ENCODE results near the gene EPHA1.

- TF ChIP-seq, protein P1, sequence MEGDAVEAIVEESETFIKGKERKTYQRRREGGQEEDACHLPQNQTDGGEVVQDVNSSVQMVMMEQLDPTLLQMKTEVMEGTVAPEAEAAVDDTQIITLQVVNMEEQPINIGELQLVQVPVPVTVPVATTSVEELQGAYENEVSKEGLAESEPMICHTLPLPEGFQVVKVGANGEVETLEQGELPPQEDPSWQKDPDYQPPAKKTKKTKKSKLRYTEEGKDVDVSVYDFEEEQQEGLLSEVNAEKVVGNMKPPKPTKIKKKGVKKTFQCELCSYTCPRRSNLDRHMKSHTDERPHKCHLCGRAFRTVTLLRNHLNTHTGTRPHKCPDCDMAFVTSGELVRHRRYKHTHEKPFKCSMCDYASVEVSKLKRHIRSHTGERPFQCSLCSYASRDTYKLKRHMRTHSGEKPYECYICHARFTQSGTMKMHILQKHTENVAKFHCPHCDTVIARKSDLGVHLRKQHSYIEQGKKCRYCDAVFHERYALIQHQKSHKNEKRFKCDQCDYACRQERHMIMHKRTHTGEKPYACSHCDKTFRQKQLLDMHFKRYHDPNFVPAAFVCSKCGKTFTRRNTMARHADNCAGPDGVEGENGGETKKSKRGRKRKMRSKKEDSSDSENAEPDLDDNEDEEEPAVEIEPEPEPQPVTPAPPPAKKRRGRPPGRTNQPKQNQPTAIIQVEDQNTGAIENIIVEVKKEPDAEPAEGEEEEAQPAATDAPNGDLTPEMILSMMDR (conservative IDR thresholded peaks at IDR 0.05; ENCODE audit: low read length) = no peak
- TF ChIP-seq EZH2phosphoT487 (IDR thresholded peaks at IDR 0.05; ENCODE audit: borderline replicate concordance) = no peak
Observed at GRCh38 chr7:143396182-143396581, 12.5 kb downstream of the EPHA1 start.
